Limb (tissue), 2 donors: Measurements from ENCODE around the gene PRDM12.

ENCODE experiments used
- DNase-seq, 2 donors: peaks; one replicate each; pipeline ENCODE4 v3.0.0-alpha.2; 2016; ENCODE audit errors: extremely low spot score in 2 of 2

Gene PRDM12

DNA sequence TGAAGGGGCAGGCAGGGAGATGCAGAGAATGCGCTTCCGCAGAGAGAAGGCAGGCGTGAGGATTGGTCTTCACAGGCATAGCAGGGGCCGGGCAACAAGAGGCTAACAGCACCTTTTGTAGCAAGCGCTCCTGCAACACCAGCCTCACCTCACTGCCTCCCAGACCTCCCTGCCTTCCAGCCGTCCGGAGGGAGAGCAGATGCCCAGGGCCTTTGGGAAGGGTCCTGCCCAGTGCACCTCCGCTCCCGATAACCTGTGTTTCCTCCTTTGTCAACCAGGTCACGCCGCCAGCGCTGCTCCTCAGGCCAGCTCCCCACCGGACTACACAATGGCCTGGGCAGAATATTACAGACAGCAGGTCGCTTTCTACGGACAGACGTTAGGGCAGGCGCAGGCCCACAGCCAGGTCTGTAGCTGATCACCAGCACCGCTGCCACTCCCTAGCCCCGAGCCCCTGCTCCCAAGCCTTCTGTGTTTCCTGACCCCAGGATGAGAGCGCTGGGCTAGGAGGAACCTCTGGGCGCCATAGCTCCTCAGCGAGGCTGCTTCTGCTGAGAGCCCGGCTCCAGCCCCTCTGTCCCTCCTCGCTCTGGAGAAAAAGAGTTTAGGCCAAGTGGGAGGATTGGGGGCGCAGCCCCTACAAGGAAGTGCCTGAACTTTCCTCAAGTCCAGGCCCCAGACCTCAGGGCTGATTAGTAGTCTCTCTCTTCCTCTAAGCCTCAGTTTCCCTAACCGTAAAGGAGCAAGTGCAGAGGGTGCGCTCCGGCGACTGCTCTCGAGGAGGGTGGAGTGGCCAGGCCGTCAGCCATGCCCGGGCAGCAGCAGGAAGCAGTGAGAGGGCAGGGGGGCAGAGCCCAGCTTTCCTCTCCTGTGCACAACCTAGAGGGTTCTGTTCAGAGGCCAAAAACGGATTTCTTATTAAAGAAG is 28.4 kb upstream of the PRDM12 start:
- no peak for DNase-seq

DNA sequence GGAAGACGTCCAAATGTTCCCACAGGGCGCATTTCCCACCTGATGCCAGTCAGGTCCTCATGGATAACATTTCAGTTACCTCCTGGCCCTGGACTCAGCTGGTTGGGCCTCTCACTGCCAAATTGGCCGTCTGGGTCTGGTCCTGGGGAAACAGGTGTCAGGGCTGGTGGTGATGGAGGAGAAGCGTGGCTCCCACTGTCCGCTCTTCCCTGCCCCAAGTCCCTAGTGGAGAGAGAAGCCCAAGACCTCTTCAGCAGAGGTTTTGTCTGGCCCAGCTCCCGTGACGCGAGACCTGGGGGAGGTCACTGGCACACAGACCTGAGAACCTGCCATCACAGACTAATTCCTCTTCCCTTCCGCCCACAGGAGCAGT is 27.8 kb upstream of the PRDM12 start:
- DNase-seq: no peak

DNA sequence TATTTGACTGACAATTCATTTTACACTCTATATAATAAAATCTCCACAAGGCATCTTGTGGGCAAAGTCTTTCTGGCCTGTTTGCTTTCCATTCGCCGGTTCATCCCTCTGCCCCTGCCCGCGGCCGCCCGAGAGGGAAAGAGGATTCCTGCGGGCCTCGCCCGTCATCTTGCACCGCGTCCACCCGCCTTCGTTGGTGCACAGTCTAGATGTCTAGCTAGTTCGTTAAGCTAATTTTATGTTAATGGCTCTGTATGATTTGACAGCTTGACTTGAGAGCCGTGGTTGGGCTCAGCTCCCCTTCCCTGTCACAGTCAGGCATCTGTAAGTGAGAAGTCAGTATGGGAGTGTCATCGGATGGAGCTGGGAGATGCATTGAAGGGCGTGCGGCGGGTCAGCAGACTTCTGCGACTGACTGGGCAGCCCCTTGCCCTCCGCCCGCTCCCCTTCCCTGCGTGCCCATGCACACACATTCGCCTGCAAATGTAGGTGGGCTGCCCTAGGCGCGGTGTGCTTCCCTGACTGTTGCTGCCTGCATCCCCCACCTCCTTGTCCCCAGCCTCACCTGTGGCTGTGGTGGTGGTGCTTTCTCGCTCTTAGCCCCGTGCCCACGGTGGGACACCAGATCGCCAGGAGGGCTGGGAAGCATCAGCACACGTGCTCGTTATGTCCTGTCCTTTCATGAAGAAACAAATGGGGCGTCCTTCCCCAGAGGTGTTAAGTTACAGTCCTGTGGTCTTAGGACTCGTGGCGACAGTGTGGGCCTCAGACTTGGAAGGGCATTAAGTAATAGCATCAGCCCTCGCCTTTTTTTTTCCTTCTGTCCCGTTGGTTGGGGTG is 25.9 kb upstream of the PRDM12 start:
- DNase-seq: no peak

DNA sequence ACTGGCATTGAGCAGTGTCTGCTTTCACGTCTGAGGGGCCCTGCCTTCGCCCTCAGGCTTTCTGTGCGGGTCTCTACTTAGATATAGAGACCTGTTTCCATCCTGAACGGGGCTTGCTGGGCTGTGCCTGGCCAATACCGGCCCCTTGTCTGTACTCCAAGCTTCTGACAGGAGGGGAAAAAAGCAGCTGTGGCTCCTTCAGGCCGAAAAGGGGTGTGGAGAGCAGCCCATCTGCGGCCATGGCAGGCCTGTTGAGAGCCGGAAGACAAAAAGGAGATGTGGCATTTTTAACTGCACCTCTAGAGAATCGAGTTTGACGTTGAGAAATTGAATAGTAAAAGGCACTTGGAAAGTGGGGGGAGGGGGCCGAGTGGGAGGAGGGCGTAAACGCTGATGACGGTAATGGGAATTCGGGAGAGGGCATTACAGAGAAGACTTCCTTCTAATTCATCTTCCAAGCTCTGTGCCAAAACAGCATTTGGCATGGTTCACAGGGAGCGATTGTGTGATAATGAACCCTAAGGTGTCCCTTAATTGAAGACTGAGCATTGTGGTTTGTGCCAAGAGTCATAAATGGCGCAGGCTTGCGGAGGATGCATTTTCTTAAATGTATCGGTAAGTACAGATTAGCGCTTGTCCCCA is 25.1 kb upstream of the PRDM12 start:
- no peak for DNase-seq

- DNase-seq: no peak
These were observed 24.4 kb upstream of the PRDM12 start for GRCh38 chr9:130639866-130640555.

- DNase-seq: no peak
These were observed 23.7 kb upstream of the PRDM12 start for GRCh38 chr9:130640681-130641080.

GRCh38 chr9:130642926-130643325 is 21.5 kb upstream of the PRDM12 start:
- DNase-seq: no peak

DNA sequence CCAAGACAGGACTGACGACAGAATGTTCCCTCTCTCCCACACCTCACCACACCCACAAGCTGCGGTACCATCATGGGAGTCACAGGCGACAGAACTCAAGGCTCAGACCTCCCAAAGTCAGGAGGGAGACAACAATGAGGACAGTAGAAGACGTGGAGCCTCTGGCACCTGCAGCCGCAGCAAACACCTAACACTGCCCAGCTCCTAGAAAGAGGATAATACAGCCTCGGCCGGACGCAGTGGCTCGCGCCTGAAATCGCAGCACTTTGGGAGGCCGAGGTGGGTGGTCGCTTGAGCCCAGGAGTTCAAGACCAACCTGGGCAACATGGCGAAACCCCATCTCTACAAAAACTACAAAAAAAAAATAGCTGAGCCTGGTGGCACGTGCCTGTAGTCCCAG is 13.2 kb upstream of the PRDM12 start:
- DNase-seq: no peak

GRCh38 chr9:130651752-130652151 is 12.6 kb upstream of the PRDM12 start:
- no peak for DNase-seq

- no peak for DNase-seq
These were observed 9.5 kb upstream of the PRDM12 start for GRCh38 chr9:130654879-130655278.

DNA sequence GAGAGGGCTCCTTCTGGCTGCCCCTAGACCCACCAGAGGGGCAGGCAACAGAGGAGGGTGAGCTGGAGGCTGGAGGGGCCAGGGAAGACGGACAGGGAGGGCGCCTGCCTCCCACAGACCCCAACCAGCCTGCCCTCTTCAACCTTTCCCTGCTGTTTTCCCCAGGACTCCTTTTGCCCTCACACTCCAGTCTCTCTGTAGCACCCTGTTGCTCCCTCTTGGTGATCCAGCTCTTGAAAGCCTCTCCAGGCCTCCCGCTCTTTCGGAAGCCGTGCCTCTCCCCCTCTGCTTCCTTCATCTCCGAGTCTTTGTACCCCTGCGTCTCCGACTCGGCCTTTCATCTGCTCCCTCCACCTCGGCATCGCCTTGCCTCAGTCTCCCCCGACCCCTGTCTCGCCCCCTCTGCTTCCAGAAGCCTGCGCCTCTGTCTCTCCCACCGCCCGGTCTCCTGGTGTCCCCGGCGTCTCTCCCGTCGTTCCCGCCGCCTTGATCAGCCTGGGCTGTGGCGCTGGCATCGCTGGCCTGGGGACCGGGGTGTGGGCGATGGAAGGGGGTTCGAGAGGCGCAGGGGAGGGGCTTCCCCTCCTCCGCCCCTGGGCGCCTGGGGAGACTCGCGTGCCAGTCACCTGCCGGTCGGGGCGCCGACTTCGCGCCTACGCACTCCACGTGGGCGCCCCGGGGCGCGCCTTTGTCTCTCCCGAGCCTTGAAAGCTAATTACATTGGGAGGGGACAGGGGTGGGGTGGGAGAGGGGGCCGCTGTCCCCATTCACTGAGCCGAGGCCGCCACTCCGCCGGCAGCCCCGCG is 5.3 kb upstream of the PRDM12 start:
- peak in 1 of 2 donors; percentile 39 for DNase-seq

DNA sequence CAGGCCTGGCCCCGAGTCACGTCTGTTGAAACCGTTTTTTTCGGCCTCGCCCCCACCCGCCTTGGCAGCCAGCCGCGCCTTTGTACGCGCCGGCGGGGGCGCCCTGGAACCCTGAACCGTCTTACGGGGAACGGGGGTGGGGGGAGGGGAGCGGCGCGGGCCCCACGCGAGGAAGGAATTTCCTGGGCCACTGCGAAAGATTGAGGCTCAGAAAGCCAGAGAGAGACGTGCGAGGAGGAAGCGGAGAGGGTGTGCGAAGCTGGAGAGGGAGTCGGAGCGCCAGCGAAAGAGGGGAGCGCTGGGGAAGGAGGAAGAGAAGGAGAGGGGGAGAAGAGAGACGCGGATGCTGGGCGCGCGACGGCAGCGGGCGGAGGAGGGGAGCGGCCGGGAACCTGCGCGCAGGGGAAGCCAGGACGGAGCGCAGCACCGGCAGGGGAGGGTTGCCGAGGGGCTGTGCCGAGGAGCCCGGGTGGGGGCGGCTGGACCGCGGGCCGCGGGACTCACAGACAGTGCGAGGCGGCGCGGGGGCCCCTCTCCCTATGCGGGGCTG is 4.6 kb upstream of the PRDM12 start:
- DNase-seq: peak in 1 of 2 donors; percentile 51

DNA sequence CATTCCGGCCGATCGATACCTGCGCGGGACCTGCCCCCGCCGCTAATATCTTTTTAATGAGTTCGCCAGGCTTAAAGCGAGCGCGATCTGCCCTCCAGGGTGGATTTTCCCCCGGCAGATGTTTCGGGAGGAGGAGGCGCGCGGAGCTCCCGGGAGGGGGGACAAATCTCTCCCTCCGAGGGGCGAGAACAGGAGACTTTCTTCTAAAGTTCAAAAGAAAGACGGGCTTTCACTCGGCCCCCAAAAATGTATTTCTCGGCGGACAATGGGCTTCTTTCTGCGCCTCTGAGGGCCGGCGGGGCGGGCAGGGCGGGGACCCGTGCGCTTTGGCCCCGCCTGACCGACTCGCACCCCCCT is 4.1 kb upstream of the PRDM12 start:
- no peak for DNase-seq

- DNase-seq: peak in 1 of 2 donors; percentile 51
These were observed 3.5 kb upstream of the PRDM12 start for GRCh38 chr9:130660683-130661450.

GRCh38 chr9:130661451-130662098 is 2.8 kb upstream of the PRDM12 start:
- no peak for DNase-seq

- DNase-seq: no peak
These were observed 2.1 kb upstream of the PRDM12 start for GRCh38 chr9:130662099-130662969.

DNA sequence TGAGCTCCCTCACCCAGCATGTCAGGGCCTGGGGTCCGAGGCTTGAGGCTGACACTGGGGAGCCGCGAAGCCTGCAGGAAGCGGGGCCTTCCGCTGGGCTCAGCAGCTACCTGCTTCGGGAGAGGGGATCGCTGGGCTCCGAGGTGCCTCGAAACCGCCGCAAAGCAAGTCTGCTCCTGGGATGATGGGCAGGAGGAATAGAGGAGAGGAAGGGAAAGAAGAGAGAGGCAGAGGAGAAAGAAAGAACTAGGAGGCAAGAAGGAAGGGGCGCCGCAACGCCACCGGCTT is 1.5 kb upstream of the PRDM12 start:
- no peak for DNase-seq

DNA sequence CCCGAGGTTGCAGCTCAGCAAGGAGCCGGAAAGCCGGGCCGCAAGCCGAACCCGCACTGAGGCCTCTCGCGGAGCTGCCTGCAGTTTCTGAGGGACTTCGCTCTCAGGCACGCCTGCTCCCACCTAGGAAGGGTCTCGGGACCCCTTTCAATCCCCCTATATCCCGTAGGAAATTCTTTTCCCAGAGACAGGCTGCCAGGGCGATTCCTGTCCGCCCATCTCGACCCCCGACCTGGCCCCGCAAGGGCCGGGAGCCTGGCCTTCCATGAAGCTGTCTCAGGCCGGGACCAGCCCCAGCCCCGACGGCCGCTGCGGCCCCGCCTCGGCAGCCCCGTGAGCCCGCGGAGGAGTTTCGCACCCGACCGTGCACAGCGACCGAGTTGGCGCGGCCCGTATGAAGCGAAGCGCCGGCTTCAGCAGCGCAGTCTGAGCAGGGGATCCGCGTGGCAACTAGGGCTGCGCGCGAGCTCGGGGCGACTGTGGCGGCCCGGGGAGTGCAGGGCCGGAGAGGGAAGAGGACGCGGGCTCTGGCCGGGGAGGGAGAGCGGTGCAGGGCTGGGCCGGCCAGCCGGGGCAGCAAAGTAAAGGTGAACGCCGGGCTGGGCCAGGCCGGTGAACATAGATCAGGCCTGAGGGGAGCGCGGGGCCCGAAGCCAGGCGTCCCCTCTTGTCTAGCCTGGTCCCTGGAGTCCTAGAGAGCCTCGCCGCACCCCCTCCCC is 977 bp upstream of the PRDM12 start:
- no peak for DNase-seq
